Left renal pelvis (tissue), 4 donors: ENCODE data around the gene TNRC6B. TPM values are rescaled to one million over a fixed set of nuclear protein-coding genes. Genes with fewer than 3 reads are reported as not detected.

Experiments used
- polyA plus RNA-seq, 4 donors: library from polyadenylated mRNA; unstranded; fragments of 120-200 nt; gene quantifications; one replicate each; pipeline ENCODE4 v1.2.1, GENCODE V29; 2013; ENCODE audit not compliant: insufficient read length in 4 of 4

Gene TNRC6B
- polyA plus RNA-seq, 4 donors, result 9.9 to 13.6 (median 11.8) TPM

Other genes starting within 250 kb of the TNRC6B start
- gene TMA7B, start 217.5 kb upstream of the TNRC6B start, polyA plus RNA-seq, result under 1 TPM in 2 of 4 donors, not detected in 2; 0.16 to 0.27 TPM
- gene FAM83F, start 183.0 kb upstream of the TNRC6B start, polyA plus RNA-seq, result 1 to 10 TPM in 3 of 4 donors, under 1 TPM in 1; 0.53 to 3.6 (median 1.9) TPM
- 100 to 1,000 TPM in 2 of 4 donors, 10 to 100 TPM in 2; 70.6 to 108 (median 98.9) TPM for gene ADSL, start 168.6 kb downstream of the TNRC6B start, polyA plus RNA-seq
- 10 to 100 TPM; 44.3 to 90.7 (median 56.1) TPM for gene SGSM3, start 192.7 kb downstream of the TNRC6B start, polyA plus RNA-seq